ENCODE results near the gene C11orf97.

The C11orf97 gene, protein sequence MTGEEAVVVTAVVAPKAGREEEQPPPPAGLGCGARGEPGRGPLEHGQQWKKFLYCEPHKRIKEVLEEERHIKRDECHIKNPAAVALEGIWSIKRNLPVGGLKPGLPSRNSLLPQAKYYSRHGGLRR

DNA sequence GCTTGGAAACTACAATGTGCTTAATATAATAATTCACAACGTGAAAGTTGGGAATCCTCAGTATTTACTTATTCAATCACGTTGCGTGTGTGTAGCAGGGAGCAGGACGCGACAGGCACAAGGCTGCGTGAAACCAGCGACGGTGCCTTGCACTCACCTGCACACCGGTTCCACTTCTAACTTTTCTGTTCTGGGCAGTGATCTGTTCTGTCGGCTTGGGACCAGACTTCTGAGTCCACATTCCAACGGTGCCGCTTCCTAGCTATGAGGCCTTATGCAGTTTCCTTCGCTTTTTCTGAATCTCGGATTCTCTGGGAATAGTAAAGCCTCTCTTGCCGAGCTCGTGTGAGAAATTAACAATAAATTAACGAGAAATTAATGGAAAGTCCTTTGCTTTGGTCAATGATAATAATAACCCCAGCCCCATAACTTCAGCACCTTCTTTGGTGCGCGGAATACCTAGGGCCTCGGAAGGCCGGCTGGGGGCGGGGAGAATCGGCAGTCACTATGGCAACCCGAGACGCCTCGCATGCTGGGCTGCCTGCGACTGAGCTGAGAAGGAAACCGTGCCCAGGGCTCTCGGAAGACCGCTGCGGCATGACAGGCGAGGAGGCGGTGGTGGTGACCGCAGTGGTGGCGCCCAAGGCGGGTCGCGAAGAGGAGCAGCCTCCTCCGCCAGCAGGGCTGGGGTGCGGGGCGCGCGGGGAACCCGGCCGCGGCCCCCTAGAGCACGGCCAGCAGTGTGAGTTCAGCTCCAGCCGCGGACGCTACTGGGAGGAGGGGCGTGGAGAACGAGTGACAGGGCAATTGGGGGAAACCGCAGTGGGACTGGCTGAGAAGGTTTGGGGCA is at the start of gene C11orf97:
Gene C11orf97 (plus strand): TSS at position 530 of the 850 bp plus-strand sequence. CDS start 68 bp downstream, at position 598.
- Histone ChIP-seq H3K27me3 (ENCODE audit: control insufficient read depth, insufficient read depth, low read length) (no peaks in the 10 kb centered on the region), H3K4me1 (ENCODE audit: control insufficient read depth, insufficient read depth, low read length) (peaks cover 5% of the 10 kb centered on the region), H3K9me3 (ENCODE audit: control insufficient read depth, low read length) (no peaks in the 10 kb centered on the region), H3K9ac (ENCODE audit: low read length) (peak within 1 kb of the TSS; percentile 38), H3K36me3 (ENCODE audit: control insufficient read depth, insufficient read depth, low read length) (no peaks in the 10 kb centered on the region), H3K4me3 (ENCODE audit: low read length) (peak within 1 kb of the TSS; percentile 6)

DNA sequence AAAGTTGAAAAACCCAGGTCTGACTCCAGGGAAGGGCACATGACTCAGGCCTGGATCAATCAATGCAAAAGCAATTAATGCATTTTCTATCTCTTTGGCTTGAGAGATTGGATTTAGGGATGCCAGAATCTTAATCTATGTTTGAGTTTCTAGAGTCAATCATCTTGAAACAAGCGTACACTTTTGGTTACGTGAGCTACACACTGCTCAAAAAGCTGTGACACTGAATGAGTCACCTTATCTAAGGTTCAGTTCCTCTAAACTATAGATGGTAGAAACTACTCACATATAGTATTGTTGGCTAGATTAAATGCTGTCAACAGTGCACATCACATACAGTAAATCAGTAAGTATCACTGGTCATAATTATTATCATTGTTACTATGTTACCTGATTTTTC is 42.8 kb upstream of the C11orf97 start:
- Histone ChIP-seq H3K36me3 (ENCODE audit: control insufficient read depth, insufficient read depth, low read length) (no peaks in the 10 kb centered on the region), H3K27me3 (ENCODE audit: control insufficient read depth, insufficient read depth, low read length) (no peaks in the 10 kb centered on the region), H3K4me3 (ENCODE audit: low read length) (no peak overlapping the region), H3K9me3 (ENCODE audit: control insufficient read depth, low read length) (no peaks in the 10 kb centered on the region), H3K9ac (ENCODE audit: low read length) (no peak overlapping the region), H3K4me1 (ENCODE audit: control insufficient read depth, insufficient read depth, low read length) (no peaks in the 10 kb centered on the region)

DNA sequence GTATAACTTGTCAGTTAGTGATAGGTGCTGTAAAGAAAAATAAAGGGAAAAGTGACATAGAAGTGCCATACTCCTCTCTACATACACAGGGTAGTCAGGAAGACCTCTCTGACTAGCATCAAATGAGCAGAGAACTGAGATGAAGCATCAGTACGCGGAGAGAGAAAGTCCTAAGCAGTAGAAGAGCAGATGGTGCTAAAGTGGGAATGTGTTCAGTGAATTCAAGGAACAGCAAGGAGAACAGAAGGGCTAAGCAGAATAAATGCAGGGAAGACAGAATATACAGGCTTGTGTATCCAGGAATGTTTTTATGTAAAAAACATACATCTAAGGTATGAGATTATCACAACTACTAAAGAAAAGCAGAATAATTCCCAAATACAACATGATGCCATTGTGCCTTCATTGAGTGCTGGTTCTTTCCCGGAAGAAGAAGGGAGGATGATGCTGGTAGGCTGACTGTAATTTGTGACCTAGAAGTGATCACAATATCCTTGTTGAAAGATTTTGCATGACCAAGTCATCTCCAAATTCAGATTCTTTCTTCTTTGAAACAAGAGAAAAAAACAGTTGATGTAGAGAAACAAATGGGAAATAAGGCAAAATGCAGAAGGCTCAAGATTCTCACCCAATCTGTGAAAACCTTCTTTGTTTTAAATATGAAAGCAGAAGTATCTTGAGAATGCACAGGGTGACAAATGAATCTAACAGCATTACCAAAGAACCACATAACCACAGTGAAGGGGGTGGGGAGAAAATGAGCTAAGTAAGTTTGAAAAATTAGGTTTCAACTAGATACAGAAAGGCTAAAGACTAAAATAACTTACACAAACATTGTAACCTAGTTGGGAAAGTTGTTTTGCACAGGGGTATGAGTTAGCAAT is 39.1 kb upstream of the C11orf97 start:
- Histone ChIP-seq H3K9ac (ENCODE audit: low read length) (no peak overlapping the region), H3K36me3 (ENCODE audit: control insufficient read depth, insufficient read depth, low read length) (no peaks in the 10 kb centered on the region), H3K4me3 (ENCODE audit: low read length) (no peak overlapping the region), H3K9me3 (ENCODE audit: control insufficient read depth, low read length) (no peaks in the 10 kb centered on the region), H3K4me1 (ENCODE audit: control insufficient read depth, insufficient read depth, low read length) (no peaks in the 10 kb centered on the region), H3K27me3 (ENCODE audit: control insufficient read depth, insufficient read depth, low read length) (no peaks in the 10 kb centered on the region)

DNA sequence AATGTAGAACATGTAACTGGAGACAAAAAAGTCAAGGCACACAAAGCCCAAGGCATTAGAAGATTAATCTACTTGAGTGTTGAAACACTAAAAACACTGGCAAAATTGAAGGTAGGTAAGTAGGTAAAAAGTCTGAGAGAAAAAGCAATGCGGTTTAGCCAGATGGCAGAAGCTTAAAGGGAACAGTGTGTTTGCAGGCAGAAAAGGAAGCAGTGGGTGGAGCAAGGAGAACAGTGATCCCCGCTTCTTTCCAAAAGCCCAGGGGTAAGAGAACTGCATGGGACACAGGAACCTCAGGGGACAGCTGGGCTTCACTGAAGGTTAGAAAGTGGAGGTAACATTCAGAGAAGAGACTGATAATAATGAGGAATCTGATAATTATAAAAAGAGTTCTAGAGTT is 34.6 kb upstream of the C11orf97 start:
- no peak overlapping the region for H3K4me3 ChIP-seq (ENCODE audit: low read length)
- H3K27me3 ChIP-seq (ENCODE audit: control insufficient read depth, insufficient read depth, low read length): no peaks in the 10 kb centered on the region
- no peaks in the 10 kb centered on the region for H3K9me3 ChIP-seq (ENCODE audit: control insufficient read depth, low read length)
- no peaks in the 10 kb centered on the region for H3K4me1 ChIP-seq (ENCODE audit: control insufficient read depth, insufficient read depth, low read length)
- H3K36me3 ChIP-seq (ENCODE audit: control insufficient read depth, insufficient read depth, low read length): no peaks in the 10 kb centered on the region
- H3K9ac ChIP-seq (ENCODE audit: low read length): no peak overlapping the region

DNA sequence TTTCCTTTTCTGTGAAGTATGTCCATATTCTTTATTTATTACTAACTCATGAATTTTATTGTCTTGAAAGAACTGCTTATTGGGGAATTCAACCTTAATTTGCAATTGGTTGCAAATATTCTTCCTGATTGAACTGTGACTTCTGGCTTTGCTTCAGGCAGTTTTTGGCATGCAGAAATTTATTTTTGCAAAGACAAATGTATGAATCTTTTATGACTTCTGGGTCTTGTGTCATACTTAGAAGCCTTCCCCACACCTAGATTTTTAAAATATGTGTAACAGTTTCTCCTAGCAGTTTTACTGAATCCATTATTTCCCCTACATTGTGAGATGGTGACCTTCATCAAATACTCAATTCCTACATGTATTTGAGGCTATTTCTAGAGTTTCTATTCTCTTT is 30.9 kb upstream of the C11orf97 start:
- Histone ChIP-seq H3K9ac (ENCODE audit: low read length) (no peak overlapping the region), H3K4me1 (ENCODE audit: control insufficient read depth, insufficient read depth, low read length) (no peaks in the 10 kb centered on the region), H3K27me3 (ENCODE audit: control insufficient read depth, insufficient read depth, low read length) (no peaks in the 10 kb centered on the region), H3K4me3 (ENCODE audit: low read length) (no peak overlapping the region), H3K36me3 (ENCODE audit: control insufficient read depth, insufficient read depth, low read length) (no peaks in the 10 kb centered on the region), H3K9me3 (ENCODE audit: control insufficient read depth, low read length) (no peaks in the 10 kb centered on the region)

DNA sequence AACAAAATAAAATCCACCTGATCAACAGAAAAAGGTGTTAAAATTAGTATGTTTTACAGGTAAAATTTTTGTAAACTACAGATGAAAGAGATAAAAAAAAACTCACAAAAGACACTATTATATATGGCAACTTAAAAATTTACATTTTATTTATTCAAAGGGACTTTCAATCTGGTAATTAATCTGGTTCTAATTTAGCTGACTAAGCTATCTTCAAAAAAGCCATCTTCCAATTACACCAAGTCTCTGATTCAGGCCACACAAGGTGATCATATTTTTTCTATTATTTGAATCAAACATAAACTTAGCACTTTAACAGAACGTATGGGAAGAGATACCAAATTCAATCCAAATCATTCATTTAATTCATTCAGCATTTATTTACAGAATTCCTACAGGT is 26.2 kb upstream of the C11orf97 start:
- H3K4me3 ChIP-seq (ENCODE audit: low read length): no peak overlapping the region
- H3K36me3 ChIP-seq (ENCODE audit: control insufficient read depth, insufficient read depth, low read length): no peaks in the 10 kb centered on the region
- H3K27me3 ChIP-seq (ENCODE audit: control insufficient read depth, insufficient read depth, low read length): no peaks in the 10 kb centered on the region
- H3K9me3 ChIP-seq (ENCODE audit: control insufficient read depth, low read length): no peaks in the 10 kb centered on the region
- H3K4me1 ChIP-seq (ENCODE audit: control insufficient read depth, insufficient read depth, low read length): no peaks in the 10 kb centered on the region
- no peak overlapping the region for H3K9ac ChIP-seq (ENCODE audit: low read length)

DNA sequence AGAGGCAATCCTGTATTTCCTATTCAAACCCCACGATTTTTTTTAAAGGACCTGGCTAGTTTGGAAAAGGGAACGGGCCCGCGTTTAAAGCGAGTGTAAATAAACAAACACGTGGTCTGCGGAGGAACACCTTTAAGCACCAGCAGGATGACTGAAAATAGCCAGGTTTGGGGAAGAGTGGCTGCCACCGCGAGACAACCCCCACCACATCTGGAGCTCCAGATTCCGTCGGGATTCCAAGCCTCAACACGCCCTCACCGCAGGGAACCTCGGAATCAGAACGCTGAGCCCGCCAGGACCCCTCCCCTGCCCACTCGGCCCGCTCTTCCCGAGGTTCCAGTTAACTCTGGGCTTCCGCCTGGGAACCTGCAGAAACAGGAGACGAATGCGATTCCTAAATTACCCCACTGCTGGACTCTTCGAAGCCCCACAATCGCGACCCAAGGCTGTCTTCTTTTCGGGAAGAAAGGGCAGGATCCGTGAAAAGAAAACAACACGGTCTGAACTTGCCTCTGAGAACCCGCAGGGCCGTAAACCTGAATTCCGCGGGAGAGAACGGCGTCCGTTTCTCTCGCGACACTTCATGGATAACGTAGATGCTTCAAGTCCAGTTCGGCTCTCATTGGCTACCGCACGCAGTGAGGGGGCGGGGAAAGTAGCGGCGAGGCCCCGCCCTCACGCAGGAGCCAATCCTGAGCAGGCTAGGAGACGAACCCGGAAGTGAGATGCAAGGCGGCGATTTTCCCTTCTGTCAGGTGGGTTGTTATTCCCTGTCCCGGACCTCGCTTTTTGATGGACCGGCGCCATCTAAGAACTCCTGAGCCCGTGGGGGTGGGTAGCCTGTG is 18.8 kb upstream of the C11orf97 start, which contains the start of the genes ANKRD49 and MRE11:
Gene ANKRD49 (plus strand): TSS at position 704 of the 845 bp plus-strand sequence. CDS start 2,710 bp downstream, outside the sequence.
Gene MRE11 (minus strand): TSS at position 564 of the 845 bp plus-strand sequence. CDS start 1,043 bp downstream, outside the sequence.
- peak within 1 kb of the TSS; percentile 86 for H3K9ac ChIP-seq (ENCODE audit: low read length)
- H3K4me1 ChIP-seq (ENCODE audit: control insufficient read depth, insufficient read depth, low read length): no peaks in the 10 kb centered on the region
- no peaks in the 10 kb centered on the region for H3K27me3 ChIP-seq (ENCODE audit: control insufficient read depth, insufficient read depth, low read length)
- H3K36me3 ChIP-seq (ENCODE audit: control insufficient read depth, insufficient read depth, low read length): no peaks in the 10 kb centered on the region
- peak within 1 kb of the TSS; percentile 99 for H3K4me3 ChIP-seq (ENCODE audit: low read length)
- H3K9me3 ChIP-seq (ENCODE audit: control insufficient read depth, low read length): no peaks in the 10 kb centered on the region

DNA sequence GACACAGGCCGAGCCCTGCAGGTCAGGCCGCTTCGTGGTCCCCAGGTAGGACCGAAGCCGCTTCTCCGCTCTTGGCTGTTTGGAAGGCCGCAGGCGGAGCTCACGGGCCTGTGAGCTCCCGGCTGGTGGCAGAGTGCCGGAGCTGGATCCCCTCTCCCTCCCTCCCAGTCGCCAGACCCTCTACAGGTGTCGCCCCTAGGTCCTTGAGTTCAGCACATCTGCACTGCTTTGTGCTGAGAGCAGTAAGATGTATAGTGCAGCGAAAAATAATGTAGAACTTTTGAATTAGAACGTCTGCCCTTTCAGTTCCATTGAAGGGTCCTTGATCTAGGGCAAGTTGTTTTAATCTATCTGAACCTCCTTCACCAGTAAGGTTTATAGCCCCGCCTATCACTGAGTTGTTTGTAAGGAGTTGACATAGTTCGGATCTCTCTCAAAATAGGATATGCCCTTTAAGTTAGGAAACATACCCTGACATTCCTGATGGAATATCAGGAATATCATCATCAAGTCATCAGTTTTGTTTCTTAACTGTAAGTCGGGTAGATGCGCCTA is 18.1 kb upstream of the C11orf97 start:
- Histone ChIP-seq H3K27me3 (ENCODE audit: control insufficient read depth, insufficient read depth, low read length) (no peaks in the 10 kb centered on the region), H3K4me1 (ENCODE audit: control insufficient read depth, insufficient read depth, low read length) (no peaks in the 10 kb centered on the region), H3K36me3 (ENCODE audit: control insufficient read depth, insufficient read depth, low read length) (no peaks in the 10 kb centered on the region), H3K9ac (ENCODE audit: low read length) (peak overlapping the region; percentile 86), H3K9me3 (ENCODE audit: control insufficient read depth, low read length) (no peaks in the 10 kb centered on the region), H3K4me3 (ENCODE audit: low read length) (peak overlapping the region; percentile 99)

DNA sequence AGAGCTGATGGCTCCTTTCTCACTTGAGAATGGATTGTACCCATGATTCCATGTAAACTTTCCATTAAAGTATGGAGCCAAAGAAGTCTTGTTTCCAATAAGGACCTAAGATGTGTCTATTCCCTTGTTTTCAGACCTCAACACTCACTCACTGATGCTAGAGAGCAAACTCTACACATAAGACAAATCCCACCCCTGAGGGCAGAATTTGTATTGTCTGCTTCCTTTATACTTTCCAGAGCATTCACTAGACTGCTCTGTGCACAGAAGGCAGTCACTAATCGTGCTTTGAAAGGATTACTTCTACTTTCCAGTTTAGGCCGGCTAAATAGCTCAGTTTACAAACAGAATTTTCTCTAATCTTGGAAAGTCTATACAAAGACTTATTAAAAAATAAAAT is 12.1 kb upstream of the C11orf97 start:
- no peaks in the 10 kb centered on the region for H3K27me3 ChIP-seq (ENCODE audit: control insufficient read depth, insufficient read depth, low read length)

DNA sequence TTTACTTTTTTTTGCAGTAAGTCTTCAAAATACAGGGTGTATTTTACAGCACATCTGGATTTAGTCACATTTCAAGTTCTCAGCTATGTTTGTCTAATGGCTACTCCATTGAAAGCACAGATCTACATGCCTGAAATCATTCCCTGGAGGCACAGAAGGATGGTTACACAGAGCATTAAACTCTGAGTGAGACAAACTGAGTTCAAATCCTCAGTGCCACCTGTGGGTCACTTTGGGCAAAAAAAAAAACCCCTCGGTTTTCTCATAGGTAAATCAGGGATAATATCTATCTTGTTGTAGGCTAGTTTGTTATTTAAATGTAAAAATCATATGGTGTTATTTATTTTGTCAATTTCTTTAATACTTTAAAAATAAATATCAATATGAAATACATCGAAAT is 10.7 kb upstream of the C11orf97 start:
- Histone ChIP-seq H3K9ac (ENCODE audit: low read length) (no peak overlapping the region), H3K9me3 (ENCODE audit: control insufficient read depth, low read length) (no peaks in the 10 kb centered on the region), H3K27me3 (ENCODE audit: control insufficient read depth, insufficient read depth, low read length) (no peaks in the 10 kb centered on the region), H3K36me3 (ENCODE audit: control insufficient read depth, insufficient read depth, low read length) (no peaks in the 10 kb centered on the region), H3K4me1 (ENCODE audit: control insufficient read depth, insufficient read depth, low read length) (no peaks in the 10 kb centered on the region), H3K4me3 (ENCODE audit: low read length) (no peak overlapping the region)

More for the DNA sequence above, 12.1 kb upstream of the C11orf97 start:
- H3K36me3 ChIP-seq (ENCODE audit: control insufficient read depth, insufficient read depth, low read length): no peaks in the 10 kb centered on the region
- no peak overlapping the region for H3K4me3 ChIP-seq (ENCODE audit: low read length)
- H3K9me3 ChIP-seq (ENCODE audit: control insufficient read depth, low read length): no peaks in the 10 kb centered on the region
- no peaks in the 10 kb centered on the region for H3K4me1 ChIP-seq (ENCODE audit: control insufficient read depth, insufficient read depth, low read length)
- H3K9ac ChIP-seq (ENCODE audit: low read length): no peak overlapping the region

DNA sequence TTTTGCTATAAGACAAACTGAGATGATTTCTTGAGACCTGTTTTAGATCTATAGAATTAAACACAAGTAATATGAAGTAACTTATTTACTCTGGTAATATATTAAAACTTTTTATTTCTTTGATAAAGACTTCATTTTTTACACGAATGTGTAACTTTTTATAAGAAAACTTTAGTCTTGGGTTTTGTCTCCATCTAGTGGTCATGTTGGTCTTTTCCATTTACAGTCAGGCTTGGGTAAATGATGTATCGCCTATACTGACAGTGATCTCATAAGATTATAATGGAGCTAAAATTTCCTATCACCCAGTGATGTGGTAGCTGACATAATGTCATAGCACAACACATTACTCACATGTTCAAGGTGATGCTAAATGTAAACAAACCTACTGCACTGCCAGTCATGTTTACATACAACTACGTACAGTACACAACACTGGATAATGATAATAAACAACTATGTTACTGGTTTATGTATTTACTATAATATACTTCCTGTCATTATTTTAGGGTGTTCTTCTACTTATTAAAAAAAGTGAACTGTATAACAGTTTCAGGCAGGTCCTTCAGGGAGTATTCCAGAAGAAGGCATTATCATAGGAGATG is 7.5 kb upstream of the C11orf97 start:
- no peak overlapping the region for H3K4me3 ChIP-seq (ENCODE audit: low read length)
- no peak overlapping the region for H3K9ac ChIP-seq (ENCODE audit: low read length)
- H3K9me3 ChIP-seq (ENCODE audit: control insufficient read depth, low read length): no peaks in the 10 kb centered on the region
- H3K4me1 ChIP-seq (ENCODE audit: control insufficient read depth, insufficient read depth, low read length): no peaks in the 10 kb centered on the region
- H3K36me3 ChIP-seq (ENCODE audit: control insufficient read depth, insufficient read depth, low read length): no peaks in the 10 kb centered on the region
- no peaks in the 10 kb centered on the region for H3K27me3 ChIP-seq (ENCODE audit: control insufficient read depth, insufficient read depth, low read length)

Data from mucosa of stomach (tissue), 1 donor.